Measurements from ENCODE around the gene TOPAZ1. TPM values are rescaled to one million over a fixed set of nuclear protein-coding genes. Genes with fewer than 3 reads are reported as not detected.

Gene TOPAZ1
- total and polyA plus RNA-seq, 9 of the 15 experiments (the other 6 are each of a cell fraction or from before 2014, with no cell fraction given) = 0.01 TPM; not detected in 8

DNA sequence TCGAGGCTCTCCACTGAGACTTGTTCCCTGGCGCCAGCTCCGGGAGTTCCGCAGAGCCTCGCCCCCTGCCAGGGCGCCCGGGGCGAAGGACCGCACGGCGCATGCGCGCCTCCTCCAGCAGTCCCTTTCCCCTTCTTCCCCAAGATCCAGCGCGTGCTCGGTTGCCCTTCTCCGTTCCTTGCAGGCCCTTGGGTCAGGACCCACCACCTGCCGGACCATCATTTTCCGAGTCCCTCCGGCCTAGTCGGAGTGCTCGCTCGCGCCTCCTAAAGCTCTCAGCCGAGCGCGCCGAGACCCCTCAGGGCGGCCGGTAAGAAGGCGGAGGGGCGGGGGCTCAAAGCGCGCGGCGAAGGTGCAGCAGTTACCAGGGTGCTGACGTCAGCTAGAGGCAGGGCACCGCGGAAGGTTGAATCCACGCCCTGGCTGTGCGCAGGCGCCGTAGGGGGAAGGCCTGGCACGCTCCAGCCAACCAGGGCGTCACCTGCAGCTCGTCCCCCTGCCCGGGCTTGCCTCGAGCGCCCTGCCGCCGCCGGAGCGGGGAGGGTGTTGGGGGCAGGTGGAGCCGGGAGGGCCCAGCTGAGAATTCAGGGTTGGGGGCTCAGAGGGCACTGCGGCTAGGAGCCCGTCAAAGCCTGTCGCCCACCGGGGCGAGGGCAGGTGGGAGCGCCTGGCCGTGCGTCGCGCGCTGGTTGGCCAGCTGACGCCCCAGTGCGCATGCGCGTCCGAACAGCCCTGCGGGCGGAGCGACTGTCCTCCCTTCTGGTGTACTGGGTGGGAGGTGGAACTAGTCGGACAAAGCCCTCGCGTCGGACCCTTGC is 96.5 kb downstream of the TOPAZ1 start, which contains the start of gene TCAIM (continued):
- TF ChIP-seq, protein P1, sequence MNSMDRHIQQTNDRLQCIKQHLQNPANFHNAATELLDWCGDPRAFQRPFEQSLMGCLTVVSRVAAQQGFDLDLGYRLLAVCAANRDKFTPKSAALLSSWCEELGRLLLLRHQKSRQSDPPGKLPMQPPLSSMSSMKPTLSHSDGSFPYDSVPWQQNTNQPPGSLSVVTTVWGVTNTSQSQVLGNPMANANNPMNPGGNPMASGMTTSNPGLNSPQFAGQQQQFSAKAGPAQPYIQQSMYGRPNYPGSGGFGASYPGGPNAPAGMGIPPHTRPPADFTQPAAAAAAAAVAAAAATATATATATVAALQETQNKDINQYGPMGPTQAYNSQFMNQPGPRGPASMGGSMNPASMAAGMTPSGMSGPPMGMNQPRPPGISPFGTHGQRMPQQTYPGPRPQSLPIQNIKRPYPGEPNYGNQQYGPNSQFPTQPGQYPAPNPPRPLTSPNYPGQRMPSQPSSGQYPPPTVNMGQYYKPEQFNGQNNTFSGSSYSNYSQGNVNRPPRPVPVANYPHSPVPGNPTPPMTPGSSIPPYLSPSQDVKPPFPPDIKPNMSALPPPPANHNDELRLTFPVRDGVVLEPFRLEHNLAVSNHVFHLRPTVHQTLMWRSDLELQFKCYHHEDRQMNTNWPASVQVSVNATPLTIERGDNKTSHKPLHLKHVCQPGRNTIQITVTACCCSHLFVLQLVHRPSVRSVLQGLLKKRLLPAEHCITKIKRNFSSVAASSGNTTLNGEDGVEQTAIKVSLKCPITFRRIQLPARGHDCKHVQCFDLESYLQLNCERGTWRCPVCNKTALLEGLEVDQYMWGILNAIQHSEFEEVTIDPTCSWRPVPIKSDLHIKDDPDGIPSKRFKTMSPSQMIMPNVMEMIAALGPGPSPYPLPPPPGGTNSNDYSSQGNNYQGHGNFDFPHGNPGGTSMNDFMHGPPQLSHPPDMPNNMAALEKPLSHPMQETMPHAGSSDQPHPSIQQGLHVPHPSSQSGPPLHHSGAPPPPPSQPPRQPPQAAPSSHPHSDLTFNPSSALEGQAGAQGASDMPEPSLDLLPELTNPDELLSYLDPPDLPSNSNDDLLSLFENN (IDR thresholded peaks at IDR 0.05; ENCODE audit: low read depth in 2 of 2, low read length in 2 of 2) = no peak; a peak in 1 of 4 replicates
- TF ChIP-seq, protein P2, sequence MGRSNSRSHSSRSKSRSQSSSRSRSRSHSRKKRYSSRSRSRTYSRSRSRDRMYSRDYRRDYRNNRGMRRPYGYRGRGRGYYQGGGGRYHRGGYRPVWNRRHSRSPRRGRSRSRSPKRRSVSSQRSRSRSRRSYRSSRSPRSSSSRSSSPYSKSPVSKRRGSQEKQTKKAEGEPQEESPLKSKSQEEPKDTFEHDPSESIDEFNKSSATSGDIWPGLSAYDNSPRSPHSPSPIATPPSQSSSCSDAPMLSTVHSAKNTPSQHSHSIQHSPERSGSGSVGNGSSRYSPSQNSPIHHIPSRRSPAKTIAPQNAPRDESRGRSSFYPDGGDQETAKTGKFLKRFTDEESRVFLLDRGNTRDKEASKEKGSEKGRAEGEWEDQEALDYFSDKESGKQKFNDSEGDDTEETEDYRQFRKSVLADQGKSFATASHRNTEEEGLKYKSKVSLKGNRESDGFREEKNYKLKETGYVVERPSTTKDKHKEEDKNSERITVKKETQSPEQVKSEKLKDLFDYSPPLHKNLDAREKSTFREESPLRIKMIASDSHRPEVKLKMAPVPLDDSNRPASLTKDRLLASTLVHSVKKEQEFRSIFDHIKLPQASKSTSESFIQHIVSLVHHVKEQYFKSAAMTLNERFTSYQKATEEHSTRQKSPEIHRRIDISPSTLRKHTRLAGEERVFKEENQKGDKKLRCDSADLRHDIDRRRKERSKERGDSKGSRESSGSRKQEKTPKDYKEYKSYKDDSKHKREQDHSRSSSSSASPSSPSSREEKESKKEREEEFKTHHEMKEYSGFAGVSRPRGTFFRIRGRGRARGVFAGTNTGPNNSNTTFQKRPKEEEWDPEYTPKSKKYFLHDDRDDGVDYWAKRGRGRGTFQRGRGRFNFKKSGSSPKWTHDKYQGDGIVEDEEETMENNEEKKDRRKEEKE (IDR thresholded peaks at IDR 0.05; ENCODE audit: borderline replicate concordance in 1 of 2, control insufficient read depth in 1 of 2, low read depth in 2 of 2, low read length in 1 of 2) = no peak
- TF ChIP-seq NCOA2 (IDR thresholded peaks at IDR 0.05; ENCODE audit: partially characterized antibody in 2 of 2) (no peak), CBX1 (IDR thresholded peaks at IDR 0.05; ENCODE audit: low read depth) (peak; percentile 93), BRF1 (IDR thresholded peaks at IDR 0.05; ENCODE audit: borderline replicate concordance, extremely low read depth, insufficient read length) (no peak), ZNF76 (CRISPR knock-in tag; IDR thresholded peaks at IDR 0.05; ENCODE audit: borderline replicate concordance) (0 out of 2 replicates have a peak, but pooled peaks have one; percentile 46), ESRRA (IDR thresholded peaks at IDR 0.05; ENCODE audit: borderline replicate concordance, low read depth) (peak; percentile 80), ZNF124 (CRISPR knock-in tag; IDR thresholded peaks at IDR 0.05) (no peak), KAT8 (IDR thresholded peaks at IDR 0.05; ENCODE audit: low read depth) (no peak), EHMT2 (IDR thresholded peaks at IDR 0.05) (no peak), NONO (IDR thresholded peaks at IDR 0.05; ENCODE audit: low read depth in 2 of 2, low read length in 1 of 2) (peak; percentile 65 to 88; a peak in 2 of 4 replicates), NR1H2 (CRISPR knock-in tag; IDR thresholded peaks at IDR 0.05) (peak; percentile 81; the same call in 1 of the 2 replicates), POU5F1 (IDR thresholded peaks at IDR 0.05; ENCODE audit: borderline replicate concordance, low read depth, low read length, partially characterized antibody) (no peak), TEAD4 (IDR thresholded peaks at IDR 0.05; ENCODE audit: low read length) (peak; percentile 5), TEAD4 (CRISPR knock-in tag; IDR thresholded peaks at IDR 0.05; ENCODE audit: borderline replicate concordance) (no peak; the same call in 1 of the 2 replicates), ZZZ3 (IDR thresholded peaks at IDR 0.05) (no peak), C11orf30 (IDR thresholded peaks at IDR 0.05; ENCODE audit: low read depth) (peak; percentile 95), FIP1L1 (IDR thresholded peaks at IDR 0.05; ENCODE audit: low read depth, low read length, poor library complexity, severe bottlenecking) (peak; percentile 44)
- TF ChIP-seq, protein P3, sequence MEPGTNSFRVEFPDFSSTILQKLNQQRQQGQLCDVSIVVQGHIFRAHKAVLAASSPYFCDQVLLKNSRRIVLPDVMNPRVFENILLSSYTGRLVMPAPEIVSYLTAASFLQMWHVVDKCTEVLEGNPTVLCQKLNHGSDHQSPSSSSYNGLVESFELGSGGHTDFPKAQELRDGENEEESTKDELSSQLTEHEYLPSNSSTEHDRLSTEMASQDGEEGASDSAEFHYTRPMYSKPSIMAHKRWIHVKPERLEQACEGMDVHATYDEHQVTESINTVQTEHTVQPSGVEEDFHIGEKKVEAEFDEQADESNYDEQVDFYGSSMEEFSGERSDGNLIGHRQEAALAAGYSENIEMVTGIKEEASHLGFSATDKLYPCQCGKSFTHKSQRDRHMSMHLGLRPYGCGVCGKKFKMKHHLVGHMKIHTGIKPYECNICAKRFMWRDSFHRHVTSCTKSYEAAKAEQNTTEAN (CRISPR knock-in tag; IDR thresholded peaks at IDR 0.05) = peak; percentile 94

All from K562 (cell line).